ENCODE measurements around the gene ORAI2.
"Not testable (repeated sequence)": the region's sequence is repeated elsewhere in the genome, so short reads cannot be mapped to it uniquely, and the experiment has no call there.

The ORAI2 gene

DNA sequence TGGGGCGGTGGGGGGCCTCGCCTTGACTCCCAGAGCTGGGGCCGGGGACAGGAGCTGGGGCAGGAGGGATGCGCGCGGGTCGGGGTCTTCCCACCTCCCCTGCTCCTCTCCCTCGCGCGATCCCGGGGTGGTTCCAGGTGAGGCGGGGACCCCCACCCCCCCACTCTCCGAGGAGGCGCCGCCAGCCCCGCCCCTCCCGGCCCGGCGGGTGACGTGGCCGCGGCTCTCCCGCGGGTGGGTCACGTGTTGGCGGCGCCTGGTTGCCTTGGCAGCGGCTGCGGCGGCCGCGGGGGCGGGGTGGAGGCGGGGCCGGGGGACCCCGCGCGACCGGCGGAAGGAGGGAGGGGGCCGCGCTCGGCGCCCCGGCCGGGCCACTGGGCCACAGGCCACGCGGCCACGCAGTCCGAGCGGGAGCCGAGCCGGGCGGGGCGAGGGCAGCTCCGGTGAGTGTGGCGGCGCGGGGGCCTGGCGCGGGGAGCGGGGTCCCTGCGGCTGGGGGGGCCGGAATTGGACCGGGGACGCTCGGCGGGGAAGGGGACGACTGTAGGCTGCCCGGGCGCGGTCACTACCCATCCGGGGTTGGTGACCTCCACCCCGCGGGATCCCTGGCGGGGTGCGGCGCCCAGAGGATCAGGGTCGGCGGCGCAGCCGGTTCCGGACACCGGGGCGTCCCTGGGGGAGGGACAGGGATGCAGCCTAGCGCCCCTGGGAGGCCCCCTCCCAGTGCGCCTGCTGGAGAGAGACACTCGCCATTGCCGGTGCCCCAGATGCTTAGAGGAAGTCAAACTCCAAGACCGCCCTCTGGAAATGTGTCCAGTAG is at the start of gene ORAI2:
ORAI2 (plus strand) TSS at position 357 of the 820 bp plus-strand sequence. CDS start 5,382 bp downstream, outside the sequence.
- peak; percentile 82 for DNase-seq (ENCODE audit: low spot score)

DNA sequence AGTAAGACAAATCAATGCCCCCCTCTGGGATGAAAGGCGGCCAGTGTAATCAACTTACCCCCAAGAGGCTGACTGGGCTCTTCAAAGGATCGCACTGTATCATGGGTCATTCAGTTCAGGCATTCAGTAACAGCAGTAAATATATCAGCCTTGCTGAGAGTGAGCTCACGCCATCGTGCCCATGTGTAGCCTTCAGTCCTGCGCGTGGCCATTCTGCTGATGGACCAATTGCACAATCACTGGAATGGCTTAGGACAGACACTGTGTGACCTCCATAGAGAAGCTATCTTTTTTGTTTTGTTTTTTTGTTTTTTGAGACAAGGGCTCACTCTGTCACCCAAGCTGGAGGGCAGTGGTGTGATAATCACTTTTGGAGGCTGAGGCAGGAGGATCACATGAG is 46.3 kb upstream of the ORAI2 start:
- no peak for DNase-seq (ENCODE audit: low spot score)

DNA sequence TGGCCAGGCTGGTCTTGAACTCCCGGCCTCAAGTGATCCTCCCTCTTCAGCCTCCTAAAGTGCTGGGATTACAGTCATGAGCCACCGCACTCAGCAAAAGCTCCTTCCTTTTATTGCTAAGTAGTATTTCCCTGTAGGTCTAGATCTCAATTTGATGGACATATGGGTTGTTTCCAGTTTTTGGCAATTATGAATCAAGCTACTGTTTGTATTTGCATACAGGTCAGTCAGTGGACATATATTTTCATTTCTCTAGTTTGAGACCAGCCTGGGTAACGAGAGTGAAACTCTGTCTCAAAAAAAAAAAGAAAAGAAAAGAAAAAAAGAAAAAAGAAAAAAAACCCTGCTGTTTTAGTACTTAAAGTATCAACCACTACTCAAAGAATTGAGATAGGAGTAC is 43.6 kb upstream of the ORAI2 start:
- DNase-seq (ENCODE audit: low spot score), result no peak

DNA sequence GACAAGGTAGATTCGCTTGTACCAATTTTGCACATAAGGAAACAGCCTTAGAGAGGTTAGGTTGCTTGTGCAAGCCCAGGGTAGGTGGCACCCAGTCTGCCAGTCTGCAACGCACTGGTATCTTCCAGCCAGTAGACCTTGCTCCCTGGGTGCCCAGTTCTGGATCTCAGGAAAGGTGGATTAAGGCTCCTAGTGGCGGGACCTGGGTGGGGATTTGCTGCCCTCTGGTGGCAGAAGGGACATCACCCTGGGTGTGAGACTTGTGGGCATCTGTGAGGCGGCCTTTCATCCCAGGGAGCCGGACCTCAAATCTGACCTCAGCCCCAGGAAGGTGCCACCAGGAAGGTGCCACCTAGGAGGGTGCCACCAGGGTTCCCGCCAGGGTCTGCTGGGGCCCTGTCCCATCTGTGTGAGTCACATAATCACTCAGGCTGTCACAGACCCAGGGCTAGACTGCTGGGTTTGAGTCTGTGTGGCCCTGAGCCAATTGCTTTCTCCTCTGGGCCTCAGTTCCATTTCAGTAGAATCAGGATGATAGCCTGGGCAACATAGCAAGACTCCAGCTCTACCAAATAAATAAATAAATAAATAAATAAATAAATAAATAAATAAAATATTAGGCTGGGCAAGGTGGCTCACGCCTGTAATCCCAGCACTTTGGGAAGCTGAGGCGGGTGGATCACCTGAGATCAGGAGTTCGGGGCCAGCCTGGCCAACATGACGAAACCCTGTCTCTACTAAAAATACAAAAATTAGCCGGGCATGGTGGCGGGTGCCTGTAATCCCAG is 42.5 kb upstream of the ORAI2 start:
- DNase-seq (ENCODE audit: low spot score), result peak; percentile 77

DNA sequence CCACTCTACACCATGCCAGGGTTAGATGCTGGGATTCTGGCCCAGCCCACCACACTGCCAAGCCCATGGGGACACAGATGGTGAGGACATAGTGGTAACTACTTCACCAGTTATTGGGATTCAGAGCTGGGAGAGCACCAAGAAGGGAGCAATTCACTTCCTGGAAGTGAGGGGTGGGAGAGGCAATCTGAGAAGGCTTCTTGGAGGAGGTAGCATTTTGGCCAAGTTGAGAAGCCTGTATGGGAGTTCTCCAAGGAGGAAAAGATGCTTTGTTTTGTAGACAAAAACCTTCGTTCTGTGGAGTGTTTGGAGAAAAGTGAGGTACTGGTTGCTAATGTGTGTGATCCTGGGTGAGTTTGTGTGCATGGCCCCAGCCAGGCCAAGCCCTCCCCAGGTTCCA is 41.0 kb upstream of the ORAI2 start:
- DNase-seq (ENCODE audit: low spot score), result no peak

DNA sequence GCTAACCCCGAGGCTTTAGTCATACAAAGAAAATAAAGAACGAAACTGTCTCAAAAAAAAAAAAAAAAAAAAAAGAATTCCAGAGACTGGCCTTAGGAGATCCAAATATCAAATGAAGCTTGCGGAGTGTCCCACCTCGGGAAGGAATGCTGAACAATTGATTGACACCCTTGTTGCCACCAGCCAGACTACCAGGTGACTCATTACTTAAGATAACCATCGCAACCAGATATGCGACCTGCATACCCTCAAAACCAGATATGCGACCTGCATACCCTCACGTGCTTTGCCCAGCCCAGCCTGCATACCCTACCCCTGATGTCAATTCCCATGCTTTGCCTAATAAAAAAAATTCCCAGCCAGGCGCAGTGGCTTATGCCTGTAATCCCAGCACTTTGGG is 39.9 kb upstream of the ORAI2 start:
- no peak for DNase-seq (ENCODE audit: low spot score)

DNA sequence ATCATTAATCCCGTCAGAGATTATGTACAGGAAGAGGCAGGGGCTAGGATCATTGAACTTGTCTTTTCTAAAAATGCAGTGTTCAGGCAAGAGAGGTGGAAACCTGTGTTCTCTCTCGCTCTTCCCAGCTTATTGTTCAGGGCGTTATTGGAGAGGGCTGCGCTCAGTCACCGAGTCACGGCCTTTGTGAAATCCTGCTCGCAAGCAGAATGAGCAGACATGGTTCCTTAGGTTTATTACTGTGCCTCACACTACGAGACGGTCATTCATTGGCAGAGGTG is 37.8 kb upstream of the ORAI2 start:
- DNase-seq (ENCODE audit: low spot score), result no peak

DNA sequence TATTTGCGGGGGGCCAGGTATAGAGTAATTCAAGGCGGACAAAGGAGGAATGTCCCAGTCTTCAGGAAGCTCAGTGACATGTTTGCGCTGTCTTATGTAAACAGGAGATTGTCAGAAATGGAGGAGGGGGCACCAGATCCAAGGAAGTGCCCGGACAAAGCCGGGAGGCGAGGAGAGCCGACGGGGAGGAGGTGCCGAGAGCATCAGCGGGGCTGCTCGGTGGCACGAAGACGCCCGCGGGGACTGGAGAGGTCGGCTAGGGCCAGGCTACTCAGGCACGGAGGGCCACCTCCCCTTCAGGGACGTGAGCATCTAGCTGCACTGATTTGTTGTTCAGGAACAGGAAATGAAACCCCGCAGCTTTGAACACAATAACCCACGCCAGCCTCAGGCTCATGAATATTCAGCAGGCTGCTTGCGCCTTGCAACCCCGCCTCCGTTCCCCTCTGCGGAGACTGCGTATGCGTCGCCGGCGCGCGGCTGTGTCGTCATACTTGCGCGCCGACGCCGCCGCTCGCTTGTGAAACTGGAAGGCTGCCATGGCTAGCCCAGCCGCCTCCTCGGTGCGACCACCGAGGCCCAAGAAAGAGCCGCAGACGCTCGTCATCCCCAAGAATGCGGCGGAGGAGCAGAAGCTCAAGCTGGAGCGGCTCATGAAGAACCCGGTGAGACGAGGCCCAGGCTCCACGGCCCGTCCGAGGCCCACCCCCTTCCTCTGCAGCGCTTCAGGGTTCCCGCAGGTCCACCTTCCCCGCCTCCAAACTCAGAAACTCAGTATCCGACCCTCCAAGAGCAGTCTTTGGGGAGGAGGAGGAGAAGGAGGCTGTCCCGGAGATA is 37.3 kb upstream of the ORAI2 start, which contains the start of gene PRKRIP1:
PRKRIP1 (plus strand) TSS at position 491 of the 837 bp plus-strand sequence; CDS start at position 540, 49 bp downstream.
- peak; percentile 98 for DNase-seq (ENCODE audit: low spot score)

DNA sequence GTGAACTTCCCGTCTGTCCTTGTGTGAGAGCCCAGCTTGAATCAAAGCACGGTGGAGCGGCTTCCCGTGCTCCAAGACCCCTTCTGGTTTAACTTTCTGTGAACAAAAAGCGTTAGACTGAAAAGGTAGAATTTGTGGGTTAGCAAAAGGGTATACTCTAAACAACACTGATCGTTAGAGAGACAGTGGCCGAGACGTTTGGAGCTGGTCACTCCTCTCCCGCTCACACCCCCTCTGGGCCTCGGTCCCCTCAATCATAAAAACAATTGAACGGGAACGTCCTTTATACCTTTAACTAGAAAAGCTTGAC is 36.7 kb upstream of the ORAI2 start:
- DNase-seq (ENCODE audit: low spot score), result no peak

DNA sequence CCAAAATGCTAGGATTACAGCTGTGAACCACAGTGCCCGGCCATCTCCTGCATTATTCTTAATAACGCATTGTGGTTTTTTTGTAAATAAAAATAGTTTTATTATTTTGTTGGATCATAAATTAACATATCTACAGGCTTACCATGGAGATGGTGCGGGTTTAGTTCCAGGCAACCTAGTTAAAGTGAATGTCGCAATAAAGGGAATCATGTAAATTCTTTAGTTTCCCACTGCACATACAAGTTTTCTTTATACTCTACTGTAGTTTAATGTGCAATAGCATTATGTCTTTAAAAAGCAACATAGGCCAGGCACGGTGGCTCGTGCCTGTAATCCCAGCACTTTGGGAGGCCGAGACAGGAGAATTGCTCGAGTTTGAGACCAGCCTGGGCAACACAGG is 34.8 kb upstream of the ORAI2 start:
- no peak for DNase-seq (ENCODE audit: low spot score)

DNA sequence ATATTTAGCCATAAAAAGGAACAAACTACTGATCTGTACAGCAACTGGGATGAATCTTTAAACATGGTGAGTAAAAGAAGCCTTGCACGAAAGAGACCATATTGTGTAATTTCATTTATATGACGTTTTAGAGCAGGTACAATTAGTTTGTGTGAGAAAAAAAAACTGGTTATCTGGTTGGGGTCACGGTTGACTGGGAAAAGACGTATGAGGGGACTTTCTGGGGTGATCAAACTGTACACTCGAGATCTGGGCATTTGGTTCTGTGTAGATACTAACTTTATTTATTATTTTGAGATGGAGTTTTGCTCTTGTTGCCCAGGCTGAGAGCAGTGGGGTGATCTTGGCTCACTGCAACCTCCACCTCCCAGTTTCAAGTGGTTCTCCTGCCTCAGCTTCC is 33.0 kb upstream of the ORAI2 start:
- no peak for DNase-seq (ENCODE audit: low spot score)

DNA sequence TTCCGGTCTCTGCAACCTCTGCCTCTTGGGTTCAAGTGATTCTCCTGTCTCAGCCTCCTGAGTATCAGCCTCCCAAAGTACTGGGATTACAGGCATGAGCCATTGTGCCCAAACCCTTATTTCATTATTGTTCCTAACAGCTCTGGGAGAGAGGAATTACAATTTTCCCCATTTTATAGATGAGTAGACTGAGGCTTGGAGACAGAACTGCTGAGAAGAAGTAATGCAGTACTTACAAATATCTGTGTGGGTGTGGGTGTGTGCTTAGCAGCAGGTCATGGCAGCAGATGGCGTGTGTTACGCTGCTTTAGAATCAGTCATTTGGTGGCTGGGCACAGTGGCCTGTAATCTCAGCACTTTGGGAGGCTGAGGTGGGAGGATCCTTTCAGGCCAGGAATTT is 29.8 kb upstream of the ORAI2 start:
- DNase-seq (ENCODE audit: low spot score), result no peak

DNA sequence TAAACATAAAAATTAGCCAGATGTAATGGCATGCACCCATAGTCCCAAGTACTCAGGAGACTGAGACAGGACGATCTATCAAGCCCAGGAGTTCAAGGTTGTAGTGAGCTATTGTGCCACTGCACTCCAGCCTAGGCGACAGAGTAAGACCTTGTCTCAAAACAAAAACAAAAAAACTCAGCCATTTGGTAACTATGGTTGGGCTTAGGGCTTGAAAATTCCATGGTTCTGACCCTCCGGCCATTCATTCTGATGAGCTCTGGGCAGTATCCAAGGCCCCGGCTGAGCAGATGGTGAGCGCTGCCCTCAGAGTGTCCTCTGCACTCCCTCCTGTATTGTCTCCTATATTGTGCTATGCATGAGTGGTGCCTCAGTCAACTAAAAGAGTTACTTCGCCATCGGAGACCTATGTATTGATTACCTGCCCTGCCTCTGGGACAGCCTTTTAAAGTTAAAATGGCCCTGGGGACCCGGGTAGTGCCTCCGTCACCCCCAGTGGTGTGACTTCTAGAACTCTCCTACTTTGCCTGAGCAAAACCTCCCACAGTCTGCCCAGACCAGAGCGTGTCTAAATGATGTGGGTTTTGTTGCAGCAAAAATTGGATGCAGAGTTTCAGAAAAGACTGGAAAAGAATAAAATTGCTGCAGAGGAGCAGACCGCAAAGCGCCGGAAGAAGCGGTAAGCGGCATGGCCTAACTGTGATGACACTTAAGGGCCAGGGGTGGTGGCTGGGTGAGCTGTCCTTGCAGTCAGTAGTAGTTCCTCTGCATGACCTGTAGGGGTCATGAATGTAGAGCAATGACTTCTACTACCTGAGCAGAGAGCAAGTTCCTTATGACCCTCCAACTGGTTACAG is 29.1 kb upstream of the ORAI2 start:
- DNase-seq (ENCODE audit: low spot score), result peak; percentile 57

DNA sequence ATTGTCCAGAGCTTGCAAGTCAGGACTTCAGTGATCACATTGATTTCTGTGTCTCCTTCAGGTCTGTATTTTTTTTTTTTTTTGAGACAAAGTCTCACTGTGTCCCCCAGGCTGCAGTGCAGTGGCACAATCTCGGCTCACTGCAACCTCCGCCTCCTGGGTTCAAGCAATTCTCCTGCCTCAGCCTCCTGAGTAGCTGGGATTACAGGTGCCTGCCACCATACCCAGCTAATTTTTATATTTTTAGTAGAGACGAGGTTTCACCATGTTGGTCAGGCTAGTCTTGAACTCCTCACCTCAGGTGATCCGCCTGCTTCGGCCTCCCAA is 28.6 kb upstream of the ORAI2 start:
- not testable (repeated sequence) for DNase-seq (ENCODE audit: low spot score)

DNA sequence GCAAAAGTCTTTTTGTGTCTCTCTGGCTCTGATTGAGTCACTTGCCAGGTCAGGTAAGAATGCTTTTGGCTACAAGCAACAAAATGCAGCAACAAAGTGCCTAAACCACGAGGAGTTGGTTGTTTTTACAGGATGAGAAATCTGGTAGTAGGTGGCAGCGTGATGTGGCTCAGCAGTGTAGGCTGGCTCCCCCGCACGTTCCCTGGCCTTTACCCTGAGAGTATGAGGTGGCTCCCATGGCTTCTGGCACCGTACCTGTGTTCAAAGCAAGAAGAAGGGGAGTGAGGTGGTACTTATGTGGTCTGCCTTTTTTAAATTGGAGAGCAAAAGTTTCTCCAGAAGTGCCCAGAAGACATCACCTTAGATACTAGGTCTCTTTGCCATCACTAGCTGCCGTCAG is 25.5 kb upstream of the ORAI2 start:
- DNase-seq (ENCODE audit: low spot score), result no peak

DNA sequence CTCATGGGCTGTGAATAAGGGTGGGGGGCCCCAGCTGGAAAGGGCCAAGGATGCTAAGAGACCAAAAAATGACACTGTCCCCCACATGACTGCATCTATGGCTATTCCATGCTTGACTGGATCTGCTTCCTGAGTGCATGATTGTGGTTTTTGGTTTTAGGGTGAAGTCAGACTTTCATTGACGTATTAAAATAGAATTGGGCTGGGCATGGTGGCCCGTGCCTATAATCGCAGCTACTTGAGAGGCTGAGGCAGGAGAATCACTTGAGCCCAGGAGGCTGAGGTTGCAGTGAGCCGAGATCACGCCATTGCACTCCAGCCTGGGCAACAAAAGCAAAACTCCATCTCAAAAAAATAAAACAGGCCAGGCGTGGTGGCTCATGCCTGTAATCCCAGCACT is 24.8 kb upstream of the ORAI2 start:
- not testable (repeated sequence) for DNase-seq (ENCODE audit: low spot score)

DNA sequence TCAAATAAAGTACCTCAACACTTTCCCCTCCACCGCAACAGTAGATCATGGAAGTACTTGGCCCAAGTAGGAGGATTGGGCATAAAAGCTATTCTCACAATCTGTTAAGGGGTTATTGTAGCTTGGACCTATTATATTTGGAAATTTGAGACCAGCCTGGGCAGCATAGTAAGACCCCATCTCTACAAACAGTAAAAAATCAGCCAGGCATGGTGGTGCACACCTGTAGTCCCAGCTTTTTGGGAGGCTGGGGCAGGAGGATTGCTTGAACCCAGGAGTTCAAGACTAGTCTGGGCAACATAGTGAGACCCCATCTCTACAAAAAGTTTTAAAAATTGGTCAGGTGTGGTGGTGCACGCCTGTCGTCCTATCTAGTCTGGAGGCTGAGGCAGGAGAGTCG is 24.0 kb upstream of the ORAI2 start:
- DNase-seq (ENCODE audit: low spot score), result no peak

DNA sequence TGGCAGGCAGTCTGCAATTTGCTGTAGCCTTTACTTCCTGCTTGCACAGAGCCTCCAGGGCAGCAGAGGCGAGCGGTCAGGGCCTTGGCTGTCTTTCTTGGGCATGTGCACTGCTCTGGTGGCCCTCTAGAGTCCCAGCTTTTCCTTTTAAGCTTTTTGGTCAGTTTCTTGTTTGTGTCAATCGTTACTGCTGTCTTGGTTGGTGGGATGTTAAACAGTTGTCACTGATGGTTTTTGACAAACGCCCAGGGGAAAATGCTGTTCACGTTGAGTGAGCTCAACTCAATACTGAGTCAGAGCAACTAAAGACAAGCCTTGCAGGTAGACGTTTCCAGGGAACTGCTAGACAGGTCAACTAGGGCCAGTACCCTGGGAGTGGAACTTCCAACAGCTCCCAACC is 23.3 kb upstream of the ORAI2 start:
- DNase-seq (ENCODE audit: low spot score), result no peak

DNA sequence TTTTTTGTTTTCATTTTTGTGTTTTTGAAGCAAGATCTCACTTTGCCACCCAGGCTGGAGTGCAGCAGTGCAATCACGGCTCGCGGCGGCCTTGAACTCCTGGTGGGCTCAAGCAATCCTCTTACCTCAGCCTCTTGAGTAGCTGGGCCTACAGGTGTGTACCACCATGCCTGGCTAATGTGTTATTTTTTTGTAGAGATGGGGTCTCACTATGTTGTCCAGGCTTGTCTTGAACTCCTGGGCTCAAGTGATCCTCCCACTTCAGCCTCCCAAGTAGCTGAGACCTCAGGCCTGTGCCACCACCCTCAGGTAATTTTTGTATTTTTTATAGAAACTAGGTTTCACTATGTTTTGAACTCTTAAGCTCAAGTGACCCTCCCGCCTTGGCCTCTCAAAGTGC is 22.5 kb upstream of the ORAI2 start:
- no peak for DNase-seq (ENCODE audit: low spot score)

DNA sequence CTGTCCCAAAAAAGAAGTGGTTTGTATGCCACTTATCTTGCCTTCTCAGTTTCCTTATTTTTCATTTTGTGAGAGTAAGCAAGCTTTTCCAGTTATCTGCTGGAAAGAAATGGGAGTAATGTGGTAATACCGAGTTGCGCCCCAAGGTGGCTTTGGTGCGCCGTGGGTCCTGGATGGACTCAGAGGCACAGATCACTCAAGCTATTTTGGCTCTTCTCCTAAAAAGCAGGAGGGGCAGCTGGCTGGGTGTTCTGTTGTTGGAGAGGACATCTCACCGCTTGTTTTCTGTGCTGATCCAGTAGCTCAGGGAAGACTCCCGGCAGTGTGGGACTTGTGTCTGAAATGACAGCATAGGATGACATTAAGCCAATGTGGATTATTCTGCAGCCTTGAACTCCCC is 20.8 kb upstream of the ORAI2 start:
- DNase-seq (ENCODE audit: low spot score), result no peak

DNA sequence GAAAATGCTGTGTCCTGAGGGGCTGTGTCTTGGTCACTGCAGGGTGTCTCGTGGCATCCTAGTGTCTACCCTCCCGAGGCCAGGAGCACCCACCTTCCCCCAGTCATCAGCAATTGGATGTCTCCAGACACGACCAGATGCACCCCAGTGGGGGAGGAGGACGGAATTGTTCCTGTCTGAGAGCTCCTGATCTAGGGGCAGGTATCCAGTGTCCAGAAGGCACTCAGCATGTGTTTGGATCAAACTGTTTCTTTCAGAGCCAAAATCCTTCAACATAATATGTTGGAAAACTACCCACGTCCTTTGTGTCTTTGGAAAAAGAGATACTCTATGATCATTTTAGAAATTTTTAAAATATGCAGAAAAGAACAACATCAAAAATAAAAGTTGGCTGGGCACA is 20.3 kb upstream of the ORAI2 start:
- DNase-seq (ENCODE audit: low spot score), result no peak

DNA sequence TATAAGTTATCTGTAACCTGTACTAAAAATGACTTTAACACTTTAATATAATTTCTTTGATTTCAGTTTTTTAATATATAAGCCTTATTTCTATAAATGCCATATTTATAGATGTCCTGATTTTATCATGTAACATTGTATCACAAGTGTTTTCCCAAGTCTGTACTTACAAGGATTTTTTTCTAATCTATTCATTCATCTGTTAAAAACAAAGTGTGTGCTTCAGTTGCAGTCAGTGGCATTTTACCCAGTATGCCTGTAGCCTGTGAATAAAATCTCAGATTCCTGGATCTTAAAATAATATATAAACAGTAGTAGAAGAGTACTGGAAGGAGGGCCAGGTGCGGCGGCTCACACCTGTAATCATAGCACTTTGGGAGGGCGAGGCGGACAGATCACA is 19.8 kb upstream of the ORAI2 start:
- DNase-seq (ENCODE audit: low spot score), result no peak
